Activated CD4-positive, alpha-beta T cell treated with anti-CD3 and anti-CD28 coated beads for 4 hours (primary cell): Measurements from ENCODE around the gene PLA2G4A.

ENCODE experiments used
- DNase-seq, 2 donors: peaks; one replicate each; pipeline ENCODE4 v3.0.0-alpha.2; 2020

Gene PLA2G4A

DNA sequence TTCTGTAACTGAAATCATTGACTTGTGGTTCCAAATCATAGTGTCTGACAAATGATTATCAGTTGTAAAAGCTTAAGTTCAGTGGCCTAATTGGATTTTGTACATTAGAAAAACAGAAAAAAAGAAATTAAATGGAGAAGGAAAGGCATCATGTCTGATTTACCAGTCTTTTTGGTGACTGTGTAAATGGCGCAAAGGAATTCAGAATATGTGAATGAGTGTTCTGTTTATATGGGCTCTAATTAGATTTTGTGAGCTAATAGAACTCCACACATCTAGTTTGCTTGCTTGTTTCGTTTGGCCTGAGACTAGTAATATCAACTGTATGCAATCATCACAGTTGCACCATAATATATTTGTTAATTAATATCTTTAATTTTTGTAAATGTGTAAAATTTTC is 151.7 kb downstream of the PLA2G4A start:
- no peak for DNase-seq

DNA sequence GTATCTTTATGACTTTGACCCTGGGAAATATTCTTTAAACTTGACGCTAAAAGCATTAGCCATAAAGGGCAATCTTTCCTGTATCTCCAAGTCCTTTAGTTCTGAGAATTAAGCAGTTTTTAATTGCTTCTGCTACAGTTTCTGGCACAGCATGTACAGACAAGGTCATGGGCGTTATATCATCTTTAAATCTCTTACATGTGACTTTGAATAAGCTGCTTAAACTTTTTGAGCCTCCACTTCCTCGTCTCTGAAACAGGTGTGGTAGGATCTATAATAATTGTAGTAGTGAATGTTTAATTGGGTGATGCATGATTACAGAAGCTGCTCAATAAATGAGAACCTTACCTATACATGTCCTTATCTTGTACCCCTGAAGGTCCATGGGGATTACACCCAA is 153.4 kb downstream of the PLA2G4A start:
- no peak for DNase-seq

DNA sequence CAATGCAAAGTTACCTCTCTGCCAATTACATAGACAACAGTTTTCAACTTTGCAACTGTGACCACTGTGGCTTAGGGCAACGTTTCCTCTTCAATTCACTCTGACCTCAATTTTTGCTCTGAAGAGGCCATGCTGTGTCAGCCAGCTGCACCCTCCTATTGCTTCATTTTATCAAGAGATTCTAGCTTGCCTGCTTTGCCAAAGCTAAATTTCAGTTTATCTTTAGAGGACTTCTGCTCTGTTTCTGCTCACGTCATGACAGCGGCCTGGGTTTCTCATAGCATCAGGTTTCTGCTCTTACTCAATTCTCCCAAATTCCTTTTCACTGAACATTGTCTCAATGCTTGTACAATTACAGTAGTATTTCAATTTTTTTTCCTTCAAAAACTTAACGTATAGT is 154.6 kb downstream of the PLA2G4A start:
- DNase-seq: no peak

DNA sequence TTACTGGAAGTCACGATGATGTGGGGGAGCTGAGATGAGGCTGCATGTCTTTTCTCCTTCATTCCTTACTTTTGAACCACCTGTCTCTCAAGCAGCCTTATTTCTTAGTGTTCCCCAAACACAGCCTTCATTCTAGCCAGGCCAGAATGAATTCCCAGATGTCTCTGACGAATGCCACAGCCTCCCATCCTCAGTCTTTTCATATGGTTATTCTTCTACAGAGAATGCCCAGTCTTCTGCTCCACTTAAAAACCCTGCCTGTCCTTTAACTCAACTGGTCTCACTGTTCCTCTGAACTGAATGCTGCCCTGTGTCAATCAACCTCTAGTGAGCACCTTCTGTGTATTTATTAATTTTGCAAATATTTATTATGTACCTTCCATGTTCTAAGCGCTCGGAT is 156.2 kb downstream of the PLA2G4A start:
- no peak for DNase-seq

DNA sequence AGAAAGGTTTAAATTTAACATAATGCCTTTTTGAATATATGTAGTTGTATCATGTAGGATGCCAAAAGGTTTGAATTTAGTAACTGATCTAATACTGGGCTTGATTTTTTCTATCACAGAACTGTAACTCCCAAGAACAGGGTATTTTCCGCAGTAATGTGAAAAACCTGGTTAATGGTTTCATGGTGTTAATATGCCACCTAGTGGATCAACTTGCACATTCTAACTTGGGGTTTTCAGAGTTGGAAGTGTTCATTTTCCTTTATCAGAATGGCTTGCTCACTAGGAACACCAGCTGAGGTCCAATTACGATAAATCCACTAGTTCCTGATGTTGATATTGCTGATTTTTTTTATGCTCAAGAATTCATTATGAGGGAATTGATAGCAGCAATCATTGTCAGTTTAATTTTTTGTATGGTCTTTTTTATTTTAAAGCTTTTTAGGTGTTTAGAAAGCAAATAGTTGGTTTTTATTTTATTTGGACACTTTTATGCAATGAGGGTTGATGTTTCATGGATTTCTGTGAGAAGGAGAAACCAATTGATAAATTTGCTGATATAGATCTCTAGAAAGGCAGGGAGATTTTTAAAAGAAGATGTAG is 157.2 kb downstream of the PLA2G4A start:
- DNase-seq: no peak

DNA sequence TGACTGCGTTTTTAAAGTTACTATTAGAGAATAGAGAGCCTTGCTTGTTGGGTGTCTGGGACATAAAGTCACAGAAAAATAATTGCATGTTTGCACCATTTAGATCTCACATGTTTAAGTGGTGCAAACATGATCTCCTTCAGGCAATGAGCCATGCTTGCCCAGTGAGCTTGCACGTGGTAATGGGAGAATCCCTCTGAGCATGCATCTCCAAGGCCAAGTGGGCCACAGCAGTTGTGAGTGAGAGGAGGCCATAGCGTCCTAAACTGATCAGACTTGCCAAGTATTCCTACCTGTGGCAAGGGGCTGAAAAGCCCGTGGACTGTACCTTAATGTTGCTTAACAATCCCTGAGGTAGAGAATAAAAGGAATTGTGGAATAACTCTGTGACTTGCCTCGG is 158.3 kb downstream of the PLA2G4A start:
- DNase-seq: no peak

DNA sequence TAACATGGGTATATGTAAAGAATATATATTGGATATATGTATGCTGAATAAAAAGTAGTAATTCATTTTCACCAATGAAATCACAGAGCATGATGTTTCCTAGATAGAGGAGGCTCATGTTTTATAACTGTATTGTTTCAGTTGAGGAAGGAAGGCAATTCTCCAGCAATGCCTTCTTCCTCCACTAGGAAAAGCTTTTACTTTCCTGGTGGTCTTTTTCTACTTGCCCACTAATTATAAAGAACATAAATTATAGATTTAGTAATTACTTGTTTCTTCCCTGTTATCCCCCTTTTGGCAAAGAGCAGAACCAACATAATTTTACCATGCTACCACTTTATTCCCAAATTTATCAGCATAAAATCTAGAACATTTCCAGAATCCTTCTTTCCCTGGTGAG is 159.0 kb downstream of the PLA2G4A start:
- no peak for DNase-seq

DNA sequence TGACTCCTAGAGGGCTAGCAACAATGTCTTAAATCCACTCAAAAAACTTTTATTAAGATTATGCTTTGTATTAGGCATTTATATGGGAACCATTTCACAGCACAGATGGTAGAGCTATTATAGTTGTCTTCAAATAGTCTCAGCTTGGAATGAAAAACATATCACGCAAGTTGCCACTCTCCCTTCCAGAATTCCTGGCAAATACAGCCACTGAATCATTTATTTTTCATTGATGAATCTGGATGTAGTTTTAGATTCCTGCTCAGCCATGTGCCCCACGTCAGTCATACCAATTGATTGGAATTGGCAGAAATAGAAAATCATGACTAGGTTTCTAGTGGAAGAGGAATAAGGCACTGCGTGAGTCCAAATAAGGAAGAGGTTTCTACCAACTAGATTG is 165.2 kb downstream of the PLA2G4A start:
- DNase-seq: no peak

DNA sequence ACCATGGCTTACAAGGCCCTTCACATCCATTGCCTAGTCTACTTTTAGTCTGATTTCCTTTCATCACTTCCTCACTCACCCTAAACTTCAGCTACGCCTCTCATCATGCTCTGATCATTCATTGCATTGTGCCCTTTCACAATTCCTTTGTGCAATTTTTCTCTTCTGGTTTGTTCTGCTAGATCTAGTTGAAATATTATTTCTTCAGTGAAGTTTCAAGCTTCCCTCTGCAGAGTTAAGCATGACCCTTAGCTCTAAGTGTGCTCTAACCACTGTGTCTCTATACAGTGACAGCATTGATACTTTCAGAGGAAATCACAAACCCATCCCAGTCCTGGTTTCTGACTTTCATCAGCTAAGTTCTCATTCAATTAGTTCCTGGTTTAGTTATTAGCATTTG is 166.1 kb downstream of the PLA2G4A start:
- DNase-seq: no peak

DNA sequence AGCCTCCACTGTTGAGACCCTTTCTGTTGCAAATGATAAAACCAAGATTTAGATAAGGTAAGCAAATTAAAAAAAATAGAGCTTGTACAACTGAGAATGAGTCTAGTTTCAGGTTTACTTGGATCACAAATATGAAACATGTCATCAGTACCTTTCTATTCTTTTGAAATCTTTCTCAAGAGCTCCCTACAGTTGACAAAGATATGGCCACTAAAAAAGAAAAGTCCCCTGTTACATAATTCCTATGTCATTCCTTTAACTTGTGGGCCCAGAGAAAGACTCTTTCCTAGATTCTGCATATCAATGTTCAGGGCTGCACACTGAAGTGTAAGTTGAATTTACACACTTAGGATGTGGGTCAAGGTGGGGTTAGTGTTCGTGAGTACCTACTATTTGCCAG is 168.1 kb downstream of the PLA2G4A start:
- no peak for DNase-seq

DNA sequence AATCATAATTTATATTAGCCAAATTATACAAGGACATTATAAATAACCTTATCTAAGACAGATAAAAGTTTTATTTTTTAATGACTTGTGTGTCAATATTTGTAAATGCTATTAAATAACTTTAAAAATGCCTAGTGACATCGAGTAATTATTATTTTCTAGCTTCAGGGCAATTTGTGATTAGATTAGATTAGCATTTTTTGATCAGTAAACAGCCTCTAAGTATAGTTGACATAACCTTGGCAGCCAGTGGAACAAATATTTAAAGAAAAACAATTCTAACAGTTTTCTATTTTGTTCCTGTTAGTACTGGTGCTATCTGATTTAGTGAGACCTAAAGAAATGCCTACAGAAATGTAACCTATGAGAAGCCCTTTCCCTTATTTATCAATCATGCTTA is 169.1 kb downstream of the PLA2G4A start:
- DNase-seq: no peak

DNA sequence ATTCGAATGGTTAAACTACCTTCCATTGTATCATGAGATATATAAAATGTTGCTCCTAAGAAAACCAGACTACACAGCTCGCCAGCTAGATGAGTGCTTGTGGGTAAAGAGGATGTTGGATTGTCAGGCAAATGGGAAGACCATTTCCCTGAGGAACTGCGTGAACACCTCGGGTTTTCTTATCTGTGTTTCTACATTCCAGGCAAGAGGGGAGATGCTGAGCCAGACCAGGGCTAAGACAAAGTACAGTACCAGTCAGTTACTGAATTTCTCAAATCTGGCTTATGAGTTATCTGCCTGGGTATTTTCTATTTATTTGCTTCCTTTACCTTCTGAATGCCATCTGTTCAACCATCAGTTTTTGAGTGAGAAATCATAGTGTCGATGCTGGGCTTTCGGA is 170.8 kb downstream of the PLA2G4A start:
- no peak for DNase-seq

DNA sequence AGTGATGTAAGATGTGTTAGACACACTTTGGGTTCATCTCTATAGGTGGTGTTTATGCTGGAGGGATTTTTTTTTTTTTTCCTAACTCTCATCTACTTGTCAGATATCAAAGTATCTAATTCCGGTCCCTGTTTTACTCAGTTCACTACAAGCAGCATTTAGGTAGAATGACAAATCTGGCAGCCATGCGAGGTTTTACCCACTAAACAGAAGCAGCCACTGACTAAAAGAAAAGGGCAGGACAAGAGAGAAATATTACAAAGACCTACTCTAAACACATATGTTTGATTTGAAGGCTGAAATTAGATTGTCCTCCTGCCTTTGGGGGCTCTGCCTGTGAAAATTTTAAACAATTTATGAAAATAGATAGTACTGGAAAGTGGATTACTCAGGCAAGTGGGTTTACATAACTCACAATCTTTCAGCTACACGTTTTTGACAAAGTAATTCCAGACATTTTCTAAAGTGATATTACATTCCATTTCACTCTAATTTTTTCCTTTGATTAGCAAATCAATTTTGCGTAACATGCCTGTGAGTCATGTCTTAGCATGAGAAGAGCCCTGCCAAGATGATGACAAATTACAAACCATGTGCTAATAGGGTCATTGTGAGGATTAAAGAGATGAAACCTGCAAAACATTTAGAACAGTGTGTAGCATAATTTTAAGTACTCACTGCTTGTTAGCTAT is 172.6 kb downstream of the PLA2G4A start:
- no peak for DNase-seq

DNA sequence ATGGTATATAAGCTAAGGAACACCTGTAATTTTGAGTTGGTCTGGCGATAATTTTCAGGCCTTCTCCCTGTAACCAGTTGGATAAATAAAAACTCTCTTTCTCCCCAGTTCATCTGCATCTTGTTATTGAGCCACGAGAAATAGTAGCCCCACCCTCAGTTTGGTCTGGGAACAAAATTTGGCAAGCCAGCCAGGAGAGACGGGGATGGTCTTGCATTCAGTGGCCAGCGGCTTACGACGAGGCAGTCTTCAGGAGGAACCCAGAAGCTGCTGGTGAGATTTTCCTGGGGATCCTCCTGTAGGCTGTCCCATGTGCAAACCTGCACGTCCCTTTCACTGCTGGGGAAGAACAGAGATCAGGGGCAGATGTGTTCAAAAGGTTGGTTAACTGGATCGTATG is 174.6 kb downstream of the PLA2G4A start:
- DNase-seq: no peak

DNA sequence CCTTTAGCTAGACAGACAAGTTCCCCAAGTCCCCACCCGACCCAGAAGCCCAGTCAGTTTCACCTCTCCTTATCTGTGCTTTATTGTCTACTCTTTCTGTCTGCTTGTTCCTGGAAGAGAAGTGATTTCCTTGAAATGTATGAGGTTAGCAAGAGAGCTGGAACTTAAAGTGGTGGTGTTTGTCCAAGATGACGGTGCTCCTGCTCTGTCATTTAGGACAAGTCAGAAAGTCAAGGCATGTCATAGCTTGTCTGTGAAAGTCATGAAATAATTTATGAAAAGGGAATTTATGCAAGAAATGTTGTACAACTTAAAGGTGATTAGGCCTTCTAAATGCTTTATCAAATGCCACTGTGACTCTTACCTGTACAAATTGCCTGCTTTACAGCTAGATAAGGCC is 178.1 kb downstream of the PLA2G4A start:
- DNase-seq: no peak

DNA sequence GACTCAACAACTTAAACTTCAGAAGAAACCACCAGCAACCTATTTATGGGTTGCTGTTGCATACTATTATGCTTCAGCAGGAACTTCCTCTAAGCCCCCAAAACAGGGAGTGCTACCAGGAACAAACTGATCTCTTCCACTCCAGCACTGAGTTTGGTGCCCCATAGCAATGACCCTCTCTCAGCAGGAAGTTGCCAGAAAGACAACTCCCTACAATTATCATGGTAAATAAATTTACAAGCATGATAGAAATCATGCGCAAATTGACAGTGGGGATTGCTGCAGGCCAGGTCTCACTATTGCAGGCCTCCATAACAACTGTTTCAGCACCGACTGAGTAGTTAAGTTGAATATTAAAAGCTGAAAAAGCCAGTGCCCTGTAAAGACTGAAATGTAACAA is 180.6 kb downstream of the PLA2G4A start:
- no peak for DNase-seq

DNA sequence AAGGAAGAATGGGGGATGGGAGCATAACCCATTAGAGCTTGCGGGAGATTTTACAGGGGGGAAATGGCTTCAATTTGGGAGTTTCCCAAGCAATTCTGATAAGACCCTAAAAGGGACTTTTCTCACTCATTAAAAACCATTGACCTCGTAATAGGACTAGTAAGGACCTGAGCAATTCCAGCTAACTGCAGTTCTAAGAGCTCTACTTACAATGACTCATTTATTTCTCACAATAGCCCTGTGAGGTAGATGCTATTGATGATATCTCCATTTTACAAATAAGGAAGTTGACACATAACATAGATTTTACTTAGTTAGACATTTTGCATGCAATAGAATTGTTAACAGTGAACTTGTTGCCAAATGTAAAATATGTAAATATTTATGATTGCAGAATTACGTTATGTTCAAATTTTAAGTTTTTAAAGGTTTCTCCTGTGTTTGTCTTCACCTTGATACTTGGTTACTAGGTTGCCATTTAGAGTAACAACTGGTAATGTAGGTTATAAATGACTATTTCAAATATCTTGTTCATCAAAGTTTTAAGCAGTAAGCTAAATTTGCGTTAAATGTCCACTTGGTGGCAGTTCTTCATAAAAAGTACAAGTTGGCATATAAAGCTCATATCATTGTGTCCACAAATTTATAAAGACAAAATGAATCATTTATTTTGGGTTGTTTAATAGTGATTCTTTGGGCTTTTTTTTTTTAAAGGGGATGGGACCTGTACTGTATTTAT is 182.0 kb downstream of the PLA2G4A start:
- no peak for DNase-seq

DNA sequence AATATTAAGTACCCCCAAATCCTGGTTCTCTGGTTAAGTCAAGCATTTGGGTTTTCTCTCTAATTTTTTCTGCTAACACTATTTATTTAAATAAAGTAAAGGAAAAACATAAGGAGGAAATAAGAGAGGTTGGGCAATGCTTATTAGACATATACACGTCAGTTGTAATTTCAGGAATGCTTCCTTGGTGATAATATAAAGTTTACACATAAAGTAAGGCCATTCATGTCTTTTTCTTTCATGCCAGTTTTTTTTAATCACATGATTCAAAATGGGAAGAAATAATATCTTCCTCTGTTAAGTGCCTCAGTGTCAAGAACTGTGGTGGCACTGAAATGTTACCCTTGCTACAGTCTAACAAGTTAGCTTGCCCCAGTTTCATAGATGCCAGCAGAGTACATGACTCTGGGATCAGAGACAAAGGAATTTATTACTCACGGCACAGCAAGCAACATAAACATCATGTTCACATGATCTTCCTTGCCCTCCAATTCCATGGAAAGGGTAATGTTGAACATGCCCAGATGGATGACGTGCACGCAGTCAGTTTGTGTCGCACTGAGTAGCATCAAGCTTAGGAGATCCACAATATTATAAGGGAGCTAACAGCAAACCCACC is 184.9 kb downstream of the PLA2G4A start:
- no peak for DNase-seq

DNA sequence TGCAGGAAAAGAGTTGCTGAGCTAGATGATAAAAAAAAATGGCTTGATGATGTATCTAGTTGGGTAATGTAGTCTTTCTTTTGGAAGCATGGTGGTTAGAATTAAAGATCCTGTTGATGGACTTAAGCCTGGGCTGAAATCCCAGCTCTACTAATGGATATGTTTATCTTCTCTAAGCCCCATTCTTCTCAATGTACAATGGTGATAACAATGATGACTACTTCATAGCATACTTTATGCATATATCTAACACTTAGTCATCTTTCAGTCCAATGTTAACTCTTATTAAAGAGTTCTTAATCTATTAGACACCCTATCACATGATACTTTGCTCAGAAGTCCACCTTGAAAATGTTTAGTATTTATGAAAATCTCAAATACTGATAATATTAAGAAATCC is 189.5 kb downstream of the PLA2G4A start:
- DNase-seq: no peak

DNA sequence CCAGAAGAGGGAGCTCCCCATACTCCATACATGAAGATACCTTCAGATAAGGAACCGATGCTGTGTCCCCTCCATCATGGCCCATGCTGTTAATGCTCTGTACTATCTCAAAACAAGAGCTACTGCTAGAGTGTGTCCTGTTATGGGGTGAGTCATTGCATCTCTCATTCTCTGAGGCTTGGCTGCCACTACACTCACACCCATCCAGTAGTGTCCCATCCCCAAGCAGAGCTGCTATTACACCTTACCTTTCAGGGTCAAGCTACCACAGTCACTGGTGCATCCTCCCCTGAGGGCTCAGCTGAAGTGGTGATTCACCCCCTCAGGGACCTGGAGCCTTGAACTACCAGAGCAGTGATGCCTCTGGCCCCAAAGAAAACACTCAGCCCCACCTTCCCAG is 198.5 kb downstream of the PLA2G4A start:
- no peak for DNase-seq

DNA sequence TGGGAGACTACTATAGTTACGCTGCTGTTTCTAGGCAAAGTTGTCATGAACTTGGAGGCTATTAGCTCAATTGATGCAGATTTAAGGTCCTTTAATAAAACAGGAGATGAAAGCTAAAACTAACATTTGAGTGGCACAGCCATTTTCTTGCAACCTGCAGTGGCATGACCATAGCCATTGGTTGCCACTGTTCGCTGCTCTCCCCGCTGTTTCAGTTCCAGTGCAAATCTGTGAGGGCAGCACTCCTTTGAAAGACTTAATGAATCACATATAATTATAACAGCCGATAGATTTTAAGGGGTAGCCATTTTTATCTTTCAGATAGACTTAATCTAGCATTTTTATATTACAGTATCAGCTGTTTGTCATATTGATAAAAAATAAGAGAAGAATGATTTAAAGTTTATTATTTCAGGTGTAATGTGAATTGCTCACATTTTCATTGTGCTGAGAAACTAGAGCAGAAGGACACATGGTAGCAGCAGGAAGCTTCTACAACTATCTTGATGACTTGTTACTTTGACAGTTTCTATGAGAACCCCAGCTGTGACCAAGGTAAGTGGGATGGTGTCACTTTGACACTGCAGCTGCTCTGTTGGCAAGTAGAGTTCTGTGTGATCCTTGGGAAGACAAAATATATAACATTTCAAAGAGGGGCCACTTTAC is 203.7 kb downstream of the PLA2G4A start:
- DNase-seq: no peak

DNA sequence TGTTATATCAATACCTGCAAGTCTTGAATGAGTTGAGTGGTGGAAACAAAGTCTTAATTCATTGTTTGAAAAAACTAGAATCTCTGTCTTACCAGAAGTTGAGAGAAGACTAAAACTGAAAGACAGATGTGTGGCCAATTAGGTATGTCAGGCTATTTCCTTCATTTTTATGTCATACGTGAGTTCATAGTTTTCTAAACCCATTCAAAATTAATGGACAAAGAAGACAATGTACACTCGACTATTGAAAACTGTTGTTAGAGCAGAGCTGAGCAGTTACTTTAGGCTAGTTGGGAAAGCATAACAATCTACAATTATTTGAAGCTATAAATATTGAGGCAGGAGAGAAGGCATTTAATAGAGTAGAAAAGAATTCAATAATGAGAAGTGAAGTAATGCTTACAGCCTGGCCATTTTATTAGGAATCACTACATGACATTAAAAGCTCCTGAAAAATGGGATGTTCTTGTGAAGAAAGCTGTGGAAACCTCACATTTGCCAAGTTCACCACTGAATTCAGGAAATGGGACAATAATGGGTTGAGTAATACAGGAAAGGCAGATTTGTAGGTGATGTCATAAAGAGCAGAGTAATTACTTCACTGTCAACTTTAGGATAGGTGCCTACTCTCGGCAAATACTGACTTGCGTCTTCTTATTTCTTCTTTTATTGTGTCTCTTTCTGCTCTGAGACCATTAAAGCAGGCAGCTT is 204.4 kb downstream of the PLA2G4A start:
- no peak for DNase-seq
